Measurements from ENCODE around the gene VAPA.

The VAPA gene

GRCh38 chr18:9913526-9914333 is at the start of gene VAPA:
VAPA (plus strand) TSS chr18:9914016; CDS start chr18:9914257, 241 bp downstream.
- H3K4me3 ChIP-seq (replicated peaks; ENCODE audit: low read depth, low read length): peak within 1 kb of the TSS; percentile 83
- no peak for TF ChIP-seq CTCF (IDR thresholded peaks at IDR 0.05; ENCODE audit: low read depth, low read length, missing control alignments)
- DNase-seq (ENCODE audit: extremely low read depth, low read depth): peak; percentile 78

- no peak for DNase-seq (ENCODE audit: extremely low read depth, low read depth)
Observed at GRCh38 chr18:9865764-9866490, 47.9 kb upstream of the VAPA start.

GRCh38 chr18:9866627-9867026 is 47.2 kb upstream of the VAPA start:
- no peak for DNase-seq (ENCODE audit: extremely low read depth, low read depth)

More at GRCh38 chr18:9865764-9866490, 47.9 kb upstream of the VAPA start:
- H3K4me3 ChIP-seq (replicated peaks; ENCODE audit: low read depth, low read length): no peak overlapping the region
- TF ChIP-seq CTCF (IDR thresholded peaks at IDR 0.05; ENCODE audit: low read depth, low read length, missing control alignments): no peak

GRCh38 chr18:9867071-9867594 is 46.7 kb upstream of the VAPA start:
- no peak for TF ChIP-seq CTCF (IDR thresholded peaks at IDR 0.05; ENCODE audit: low read depth, low read length, missing control alignments)
- DNase-seq (ENCODE audit: extremely low read depth, low read depth): no peak
- no peak overlapping the region for H3K4me3 ChIP-seq (replicated peaks; ENCODE audit: low read depth, low read length)

More at GRCh38 chr18:9866627-9867026, 47.2 kb upstream of the VAPA start:
- no peak overlapping the region for H3K4me3 ChIP-seq (replicated peaks; ENCODE audit: low read depth, low read length)
- TF ChIP-seq CTCF (IDR thresholded peaks at IDR 0.05; ENCODE audit: low read depth, low read length, missing control alignments): no peak

GRCh38 chr18:9868857-9869714 is 44.7 kb upstream of the VAPA start:
- no peak for TF ChIP-seq CTCF (IDR thresholded peaks at IDR 0.05; ENCODE audit: low read depth, low read length, missing control alignments)
- DNase-seq (ENCODE audit: extremely low read depth, low read depth): no peak
- H3K4me3 ChIP-seq (replicated peaks; ENCODE audit: low read depth, low read length): no peak overlapping the region
